Amniotic epithelial cell (primary cell): ENCODE results near the gene HOXA2.
A peak's percentile ranks its signal among the peaks of the same experiment; 100 is the strongest.

ENCODE experiments used
- DNase-seq: peaks from one replicate; pipeline ENCODE4 v3.0.0-alpha.2; 2010; ENCODE audit warnings: low read depth

Gene HOXA2

GRCh38 chr7:27124902-27125689, 22.6 kb upstream of the HOXA2 start:
- no peak for DNase-seq

GRCh38 chr7:27124096-27124901, 21.8 kb upstream of the HOXA2 start:
- DNase-seq = peak; percentile 95

- no peak for DNase-seq
Observed at GRCh38 chr7:27123477-27124053, 21.1 kb upstream of the HOXA2 start.

- no peak for DNase-seq
Observed at GRCh38 chr7:27123007-27123476, 20.6 kb upstream of the HOXA2 start.

GRCh38 chr7:27122077-27122910, 19.8 kb upstream of the HOXA2 start:
- DNase-seq = no peak

GRCh38 chr7:27121684-27122076, 19.2 kb upstream of the HOXA2 start:
- no peak for DNase-seq

- no peak for DNase-seq
Observed at GRCh38 chr7:27119412-27119911, 17.0 kb upstream of the HOXA2 start.

- no peak for DNase-seq
Observed at GRCh38 chr7:27118580-27118979, 16.1 kb upstream of the HOXA2 start.

- peak; percentile 93 for DNase-seq
Observed at GRCh38 chr7:27117887-27118491, 15.5 kb upstream of the HOXA2 start.

GRCh38 chr7:27116962-27117886, 14.7 kb upstream of the HOXA2 start:
- DNase-seq = no peak

GRCh38 chr7:27116031-27116961, 13.8 kb upstream of the HOXA2 start:
- no peak for DNase-seq

GRCh38 chr7:27115221-27116026, 12.9 kb upstream of the HOXA2 start:
- peak; percentile 85 for DNase-seq

GRCh38 chr7:27114881-27115220, 12.4 kb upstream of the HOXA2 start:
- no peak for DNase-seq

- peak; percentile 76 for DNase-seq
Observed at GRCh38 chr7:27113991-27114769, 11.7 kb upstream of the HOXA2 start.

GRCh38 chr7:27112955-27113949, 10.8 kb upstream of the HOXA2 start:
- peak; percentile 97 for DNase-seq

- no peak for DNase-seq
Observed at GRCh38 chr7:27112361-27112760, 9.9 kb upstream of the HOXA2 start.
